ENCODE data around the gene DLK1.

The DLK1 gene

DNA sequence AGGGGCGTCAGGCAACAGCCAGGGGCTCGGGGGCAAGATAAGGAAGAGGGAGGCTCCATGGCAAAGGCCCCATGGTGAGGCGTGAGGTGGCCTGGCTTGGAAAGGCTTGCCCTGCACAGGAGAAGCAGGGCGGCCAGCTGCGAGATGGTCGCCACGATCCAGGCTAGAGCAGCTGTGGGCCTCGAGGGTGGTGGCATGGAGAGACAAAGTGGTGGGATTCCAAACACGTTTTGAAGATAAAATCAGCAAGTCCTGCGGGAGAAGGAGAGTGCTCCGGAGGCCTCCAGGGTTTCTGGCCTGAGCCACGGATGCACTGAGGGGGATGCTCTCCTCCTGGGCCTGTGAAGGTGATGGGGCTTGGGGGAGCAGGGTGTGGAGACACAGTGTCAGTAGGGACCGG is 20.5 kb upstream of the DLK1 start:
- DNase-seq (ENCODE audit: low spot score): no peak
- TF ChIP-seq, protein P1, sequence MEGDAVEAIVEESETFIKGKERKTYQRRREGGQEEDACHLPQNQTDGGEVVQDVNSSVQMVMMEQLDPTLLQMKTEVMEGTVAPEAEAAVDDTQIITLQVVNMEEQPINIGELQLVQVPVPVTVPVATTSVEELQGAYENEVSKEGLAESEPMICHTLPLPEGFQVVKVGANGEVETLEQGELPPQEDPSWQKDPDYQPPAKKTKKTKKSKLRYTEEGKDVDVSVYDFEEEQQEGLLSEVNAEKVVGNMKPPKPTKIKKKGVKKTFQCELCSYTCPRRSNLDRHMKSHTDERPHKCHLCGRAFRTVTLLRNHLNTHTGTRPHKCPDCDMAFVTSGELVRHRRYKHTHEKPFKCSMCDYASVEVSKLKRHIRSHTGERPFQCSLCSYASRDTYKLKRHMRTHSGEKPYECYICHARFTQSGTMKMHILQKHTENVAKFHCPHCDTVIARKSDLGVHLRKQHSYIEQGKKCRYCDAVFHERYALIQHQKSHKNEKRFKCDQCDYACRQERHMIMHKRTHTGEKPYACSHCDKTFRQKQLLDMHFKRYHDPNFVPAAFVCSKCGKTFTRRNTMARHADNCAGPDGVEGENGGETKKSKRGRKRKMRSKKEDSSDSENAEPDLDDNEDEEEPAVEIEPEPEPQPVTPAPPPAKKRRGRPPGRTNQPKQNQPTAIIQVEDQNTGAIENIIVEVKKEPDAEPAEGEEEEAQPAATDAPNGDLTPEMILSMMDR (conservative IDR thresholded peaks at IDR 0.05; ENCODE audit: low read depth): no peak
- no peak overlapping the region for H3K27ac ChIP-seq
- POLR2A ChIA-PET (ENCODE audit: low non-redundant PET): no interaction called here
- CTCF ChIA-PET: no interaction called here

DNA sequence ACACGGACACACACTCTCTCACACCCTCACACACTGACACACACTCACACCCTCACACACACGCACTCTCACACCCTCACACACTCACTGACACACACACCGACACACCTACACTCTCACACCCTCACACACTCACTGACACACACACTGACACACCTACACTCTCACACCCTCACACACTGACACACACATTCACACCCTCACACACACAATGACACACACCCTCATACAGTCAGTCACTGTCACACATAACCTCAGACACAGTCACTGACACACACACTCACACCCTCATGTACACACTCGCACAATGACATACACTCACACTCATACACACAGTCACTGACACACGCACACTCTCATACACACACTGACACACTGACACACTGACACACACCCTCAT is 19.8 kb upstream of the DLK1 start:
- POLR2A ChIA-PET (ENCODE audit: low non-redundant PET): no interaction called here
- CTCF ChIA-PET: no interaction called here

DNA sequence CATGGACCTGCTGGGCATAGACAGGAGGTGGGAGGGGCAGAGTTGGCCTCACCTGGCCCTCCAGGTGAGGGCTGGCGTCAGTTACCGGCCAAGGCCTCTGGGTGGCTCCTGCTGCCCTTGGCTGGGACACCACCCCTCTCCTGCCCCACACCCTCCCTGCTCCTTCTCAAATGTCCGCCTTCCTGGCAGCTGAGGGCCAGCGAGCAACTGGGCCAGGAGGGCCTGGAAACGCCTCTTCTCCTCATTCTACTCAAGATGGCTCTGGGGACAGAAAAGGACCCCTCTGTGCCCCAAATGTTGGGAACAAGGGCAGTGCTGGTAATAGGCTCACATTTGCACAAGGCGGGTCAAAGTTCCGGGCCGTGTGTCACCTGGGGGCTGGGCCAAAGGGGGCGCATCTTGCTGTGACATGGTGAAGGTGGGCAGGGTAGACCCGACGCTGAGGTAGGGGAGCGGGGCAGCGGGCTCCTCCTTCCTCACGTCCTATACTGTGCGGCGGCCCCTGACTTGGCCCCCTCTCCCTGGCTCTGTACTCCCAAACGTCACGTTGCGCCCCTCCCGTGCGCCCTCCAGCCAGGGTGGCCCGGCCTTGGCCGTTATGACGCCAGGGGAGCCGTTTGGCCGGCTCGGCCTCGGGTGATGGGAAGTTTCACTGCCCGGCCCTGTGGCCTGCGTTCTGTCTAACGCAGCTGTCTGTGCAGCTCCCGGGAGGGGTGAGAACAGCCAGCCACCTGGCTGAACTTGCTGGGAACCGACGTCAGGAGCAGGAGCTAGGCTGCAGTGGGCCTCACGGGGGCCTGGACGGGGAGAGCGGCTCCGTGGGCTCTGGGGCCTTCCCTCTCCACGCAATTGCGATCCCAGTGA is 18.0 kb upstream of the DLK1 start:
- TF ChIP-seq, protein P1 (conservative IDR thresholded peaks at IDR 0.05; ENCODE audit: low read depth): no peak
- ChIA-PET POLR2A (ENCODE audit: low non-redundant PET) (no interaction called here), CTCF (interaction anchor here (0.7 kb wide), 2 partner anchors 17 to 1111 kb away, joined by 3 to 6 read pairs; no protein-coding TSS in a partner anchor)
- no peak overlapping the region for H3K27ac ChIP-seq
- DNase-seq (ENCODE audit: low spot score): peak; percentile 52

More for the DNA sequence above, 19.8 kb upstream of the DLK1 start:
- TF ChIP-seq, protein P1 (conservative IDR thresholded peaks at IDR 0.05; ENCODE audit: low read depth): no peak
- no peak overlapping the region for H3K27ac ChIP-seq
- DNase-seq (ENCODE audit: low spot score): no peak

DNA sequence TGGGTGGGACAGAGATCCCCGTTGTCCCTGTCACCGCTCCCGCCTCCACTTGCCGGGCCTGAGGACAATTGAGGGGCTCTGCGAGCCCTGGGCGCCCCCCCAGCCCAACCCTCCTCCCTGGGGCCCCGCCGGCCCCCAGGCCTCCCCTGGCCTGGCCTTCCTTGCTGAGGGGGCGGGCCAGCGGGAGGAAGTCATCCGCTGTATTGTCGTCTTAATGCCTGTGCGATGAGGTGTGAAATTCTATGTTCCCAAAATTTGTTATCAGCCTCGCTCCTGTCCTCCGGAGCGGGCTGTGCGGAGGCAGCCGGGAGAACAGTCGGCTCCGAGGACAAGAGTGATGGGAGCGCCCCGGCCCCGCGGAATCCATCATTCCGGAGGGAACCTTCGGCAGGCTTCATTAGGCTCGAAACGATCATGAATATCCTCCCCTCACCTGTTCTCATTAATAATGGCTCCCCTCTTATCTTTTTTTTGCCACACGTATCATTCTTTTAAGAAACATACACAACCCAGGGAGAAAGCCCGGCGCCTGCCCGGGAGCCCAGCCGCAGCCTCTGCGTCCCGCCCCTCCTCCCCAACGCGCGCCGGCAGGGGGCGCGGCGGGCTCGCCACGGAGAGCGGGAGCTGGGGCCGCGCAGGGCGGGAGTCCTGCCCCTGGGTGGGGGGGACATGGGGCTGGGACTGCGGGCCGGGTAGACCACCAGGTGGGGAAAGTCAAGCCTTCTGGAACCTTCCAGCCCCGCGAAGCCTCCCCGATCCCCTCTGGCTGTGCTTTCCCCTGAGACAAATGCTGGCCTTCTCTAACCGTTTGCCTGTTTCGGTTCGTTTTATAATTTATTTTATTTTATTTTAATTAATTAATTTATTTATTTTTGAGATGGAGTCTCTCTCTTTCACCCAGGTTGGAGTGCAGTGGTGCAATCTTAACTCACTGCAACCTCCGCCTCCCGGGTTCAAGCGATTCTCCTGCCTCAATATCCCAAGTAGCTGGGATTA is 17.1 kb upstream of the DLK1 start:
- DNase-seq (ENCODE audit: low spot score): no peak
- no peak overlapping the region for H3K27ac ChIP-seq
- ChIA-PET POLR2A (ENCODE audit: low non-redundant PET) (no interaction called here), CTCF (interaction anchor here (0.7 kb wide), 1 partner anchor 18 kb away, joined by 3 read pairs; no protein-coding TSS in a partner anchor)
- TF ChIP-seq, protein P1 (conservative IDR thresholded peaks at IDR 0.05; ENCODE audit: low read depth): no peak

DNA sequence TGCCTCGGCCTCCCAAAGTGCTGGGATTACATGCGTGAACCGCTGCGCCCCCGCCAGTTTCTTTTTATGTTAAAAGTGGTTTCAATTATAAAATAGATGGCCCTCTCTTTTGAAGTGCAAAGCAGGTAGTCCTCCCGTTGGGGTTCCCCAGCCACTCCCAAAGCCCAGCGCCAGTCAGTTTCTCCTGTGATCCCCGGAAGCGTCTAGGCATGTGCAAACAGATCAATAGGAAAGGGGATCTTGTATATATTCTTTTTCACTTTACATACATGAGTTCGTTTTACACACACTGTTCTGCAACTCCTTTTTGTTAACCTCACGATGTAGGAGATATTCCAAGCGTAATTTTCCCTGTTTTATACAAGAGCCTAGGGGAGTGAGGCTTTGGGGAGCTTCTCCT is 16.3 kb upstream of the DLK1 start:
- ChIA-PET CTCF (no interaction called here), POLR2A (ENCODE audit: low non-redundant PET) (no interaction called here)
- no peak for DNase-seq (ENCODE audit: low spot score)
- no peak overlapping the region for H3K27ac ChIP-seq
- TF ChIP-seq, protein P1 (conservative IDR thresholded peaks at IDR 0.05; ENCODE audit: low read depth): no peak

DNA sequence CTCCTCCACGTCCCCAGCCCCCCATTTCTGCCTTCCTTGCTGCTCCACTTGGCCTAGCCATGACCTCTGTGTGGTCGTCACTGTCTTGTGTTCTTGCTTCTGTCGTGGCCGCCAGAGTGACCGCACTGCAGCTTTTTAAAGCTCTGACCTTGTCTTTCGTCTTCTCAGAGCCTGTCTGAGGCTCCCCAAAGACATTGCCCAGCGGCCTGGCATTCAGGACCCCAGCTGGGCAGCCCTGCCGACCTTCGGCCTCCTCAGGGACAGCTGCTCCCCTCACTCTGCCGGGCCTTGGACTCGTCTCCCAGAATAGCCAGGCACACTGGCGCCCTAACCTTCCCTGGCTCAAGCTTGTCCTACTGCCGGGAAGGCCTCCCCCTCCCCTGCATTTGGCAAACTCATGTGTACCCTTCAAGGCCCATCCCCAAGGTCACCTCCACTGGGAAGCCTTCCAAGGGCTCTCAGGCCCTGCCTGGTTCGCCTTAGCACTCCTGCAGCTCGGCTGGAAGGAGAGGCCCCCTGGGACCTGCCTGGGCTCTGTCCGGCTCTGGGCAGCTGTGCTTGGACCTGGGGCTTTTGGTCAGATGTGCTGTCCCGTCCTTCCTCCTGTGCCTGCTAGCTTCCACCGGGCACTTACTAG is 15.7 kb upstream of the DLK1 start:
- CTCF ChIA-PET: no interaction called here
- POLR2A ChIA-PET (ENCODE audit: low non-redundant PET): no interaction called here
- TF ChIP-seq, protein P1 (conservative IDR thresholded peaks at IDR 0.05; ENCODE audit: low read depth): no peak
- peak overlapping the region; percentile 73; the same call in 1 of the 2 replicates for H3K27ac ChIP-seq
- DNase-seq (ENCODE audit: low spot score): no peak

Data from RWPE1 (cell line).